ENCODE results near the gene NCAPD3.

The NCAPD3 gene

GRCh38 chr11:134250675-134251074, 26.9 kb upstream of the NCAPD3 start:
- DNase-seq: no peak

- no peak for DNase-seq
These were observed 26.5 kb upstream of the NCAPD3 start for GRCh38 chr11:134250246-134250645.

GRCh38 chr11:134248910-134249480, 25.2 kb upstream of the NCAPD3 start:
- no peak for DNase-seq

- no peak for DNase-seq
These were observed 22.9 kb upstream of the NCAPD3 start for GRCh38 chr11:134246678-134247077.

GRCh38 chr11:134246100-134246499, 22.3 kb upstream of the NCAPD3 start:
- DNase-seq: no peak

GRCh38 chr11:134245434-134245833, 21.7 kb upstream of the NCAPD3 start:
- DNase-seq: no peak

- DNase-seq: no peak
These were observed 20.8 kb upstream of the NCAPD3 start for GRCh38 chr11:134244593-134244992.

GRCh38 chr11:134243913-134244312, 20.1 kb upstream of the NCAPD3 start:
- DNase-seq: no peak

- no peak for DNase-seq
These were observed 18.6 kb upstream of the NCAPD3 start for GRCh38 chr11:134242376-134242775.

- DNase-seq: no peak
These were observed 16.8 kb upstream of the NCAPD3 start for GRCh38 chr11:134240592-134240991.

GRCh38 chr11:134238956-134239355, 15.2 kb upstream of the NCAPD3 start:
- DNase-seq: no peak

GRCh38 chr11:134237557-134237922, 13.8 kb upstream of the NCAPD3 start:
- DNase-seq: no peak

GRCh38 chr11:134236834-134237556, 13.2 kb upstream of the NCAPD3 start:
- DNase-seq: no peak

GRCh38 chr11:134235399-134235798, 11.6 kb upstream of the NCAPD3 start:
- no peak for DNase-seq

- no peak for DNase-seq
These were observed 10.0 kb upstream of the NCAPD3 start for GRCh38 chr11:134233729-134234179.

- no peak for DNase-seq
These were observed 8.3 kb upstream of the NCAPD3 start for GRCh38 chr11:134231958-134232659.

GRCh38 chr11:134230339-134230738, 6.6 kb upstream of the NCAPD3 start:
- DNase-seq: no peak

- no peak for DNase-seq
These were observed 5.5 kb upstream of the NCAPD3 start for GRCh38 chr11:134229126-134229790.

- no peak for DNase-seq
These were observed 4.9 kb upstream of the NCAPD3 start for GRCh38 chr11:134228625-134229024.

GRCh38 chr11:134226806-134227325, 3.1 kb upstream of the NCAPD3 start:
- no peak for DNase-seq

GRCh38 chr11:134224710-134225664, 1.2 kb upstream of the NCAPD3 start:
- DNase-seq: no peak

- DNase-seq: no peak
These were observed 646 bp downstream of the NCAPD3 start for GRCh38 chr11:134223121-134223520.

Data from amniotic stem cell (primary cell).